ENCODE results near the gene SIRT3. TPM values are rescaled to one million over a fixed set of nuclear protein-coding genes. Genes with fewer than 3 reads are reported as not detected.

SIRT3 gene
- total and polyA plus RNA-seq, 2 experiments from 2014 or later, result 11.2 to 23.4 TPM

- Histone ChIP-seq H3K79me2 (no peaks in the 10 kb centered on the region), H2AFZ (no peak overlapping the region), H3K9me2 (replicated peaks; ENCODE audit: insufficient read depth) (no peaks in the 10 kb centered on the region), H3K9me3 (ENCODE audit: low read depth) (no peaks in the 10 kb centered on the region), H3K36me3 (replicated peaks; ENCODE audit: insufficient read depth, low read depth) (no peaks in the 10 kb centered on the region), H3K27ac (no peak overlapping the region), H4K20me1 (ENCODE audit: insufficient read depth, poor library complexity, severe bottlenecking) (no peaks in the 10 kb centered on the region), H3K4me2 (no peak overlapping the region), H3K27me3 (no peaks in the 10 kb centered on the region), H3K4me3 (no peak overlapping the region), H3K4me1 (ENCODE audit: insufficient read depth) (no peaks in the 10 kb centered on the region)
- no peak for DNase-seq (ENCODE audit: low spot score)
- no peak for TF ChIP-seq EZH2 (IDR thresholded peaks at IDR 0.05; ENCODE audit: borderline replicate concordance)
- TF ChIP-seq, protein P1, sequence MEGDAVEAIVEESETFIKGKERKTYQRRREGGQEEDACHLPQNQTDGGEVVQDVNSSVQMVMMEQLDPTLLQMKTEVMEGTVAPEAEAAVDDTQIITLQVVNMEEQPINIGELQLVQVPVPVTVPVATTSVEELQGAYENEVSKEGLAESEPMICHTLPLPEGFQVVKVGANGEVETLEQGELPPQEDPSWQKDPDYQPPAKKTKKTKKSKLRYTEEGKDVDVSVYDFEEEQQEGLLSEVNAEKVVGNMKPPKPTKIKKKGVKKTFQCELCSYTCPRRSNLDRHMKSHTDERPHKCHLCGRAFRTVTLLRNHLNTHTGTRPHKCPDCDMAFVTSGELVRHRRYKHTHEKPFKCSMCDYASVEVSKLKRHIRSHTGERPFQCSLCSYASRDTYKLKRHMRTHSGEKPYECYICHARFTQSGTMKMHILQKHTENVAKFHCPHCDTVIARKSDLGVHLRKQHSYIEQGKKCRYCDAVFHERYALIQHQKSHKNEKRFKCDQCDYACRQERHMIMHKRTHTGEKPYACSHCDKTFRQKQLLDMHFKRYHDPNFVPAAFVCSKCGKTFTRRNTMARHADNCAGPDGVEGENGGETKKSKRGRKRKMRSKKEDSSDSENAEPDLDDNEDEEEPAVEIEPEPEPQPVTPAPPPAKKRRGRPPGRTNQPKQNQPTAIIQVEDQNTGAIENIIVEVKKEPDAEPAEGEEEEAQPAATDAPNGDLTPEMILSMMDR (IDR thresholded peaks at IDR 0.05; ENCODE audit: poor library complexity), result no peak
- no peak for TF ChIP-seq EZH2phosphoT487 (IDR thresholded peaks at IDR 0.05; ENCODE audit: low read depth, severe bottlenecking, unreplicated experiment)
- WGBS (ENCODE audit: low lambda C conversion rate, missing lambda C conversion rate), result 94% methylated on average over 10 of the region's 10 CpGs
Measured at GRCh38 chr11:251550-251949, 15.4 kb upstream of the SIRT3 start.

GRCh38 chr11:250740-251299 is 14.7 kb upstream of the SIRT3 start:
- peak; percentile 67 for DNase-seq (ENCODE audit: low spot score)
- no peak overlapping the region for H3K27ac ChIP-seq
- H3K4me1 ChIP-seq (ENCODE audit: insufficient read depth), result no peaks in the 10 kb centered on the region
- TF ChIP-seq EZH2phosphoT487 (IDR thresholded peaks at IDR 0.05; ENCODE audit: low read depth, severe bottlenecking, unreplicated experiment), result no peak
- TF ChIP-seq, protein P1 (IDR thresholded peaks at IDR 0.05; ENCODE audit: poor library complexity), result peak; percentile 61
- TF ChIP-seq EZH2 (IDR thresholded peaks at IDR 0.05; ENCODE audit: borderline replicate concordance), result no peak
- 79% methylated on average over 10 of the region's 10 CpGs for WGBS (ENCODE audit: low lambda C conversion rate, missing lambda C conversion rate)
- H3K36me3 ChIP-seq (replicated peaks; ENCODE audit: insufficient read depth, low read depth), result no peaks in the 10 kb centered on the region
- H3K4me3 ChIP-seq, result no peak overlapping the region
- H2AFZ ChIP-seq, result no peak overlapping the region
- no peaks in the 10 kb centered on the region for H3K79me2 ChIP-seq
- no peak overlapping the region for H3K4me2 ChIP-seq
- H3K9me2 ChIP-seq (replicated peaks; ENCODE audit: insufficient read depth), result no peaks in the 10 kb centered on the region
- H3K9me3 ChIP-seq (ENCODE audit: low read depth), result no peaks in the 10 kb centered on the region
- no peaks in the 10 kb centered on the region for H4K20me1 ChIP-seq (ENCODE audit: insufficient read depth, poor library complexity, severe bottlenecking)
- H3K27me3 ChIP-seq, result no peaks in the 10 kb centered on the region

- Histone ChIP-seq H3K4me2 (no peak overlapping the region), H3K36me3 (replicated peaks; ENCODE audit: insufficient read depth, low read depth) (no peaks in the 10 kb centered on the region), H3K9me3 (ENCODE audit: low read depth) (no peaks in the 10 kb centered on the region), H3K79me2 (no peaks in the 10 kb centered on the region), H3K27ac (no peak overlapping the region), H3K27me3 (no peaks in the 10 kb centered on the region), H3K4me3 (no peak overlapping the region), H2AFZ (no peak overlapping the region), H3K9me2 (replicated peaks; ENCODE audit: insufficient read depth) (no peaks in the 10 kb centered on the region), H4K20me1 (ENCODE audit: insufficient read depth, poor library complexity, severe bottlenecking) (no peaks in the 10 kb centered on the region), H3K4me1 (ENCODE audit: insufficient read depth) (no peaks in the 10 kb centered on the region)
- TF ChIP-seq EZH2phosphoT487 (IDR thresholded peaks at IDR 0.05; ENCODE audit: low read depth, severe bottlenecking, unreplicated experiment), result no peak
- TF ChIP-seq, protein P1 (IDR thresholded peaks at IDR 0.05; ENCODE audit: poor library complexity), result no peak
- no peak for TF ChIP-seq EZH2 (IDR thresholded peaks at IDR 0.05; ENCODE audit: borderline replicate concordance)
- no peak for DNase-seq (ENCODE audit: low spot score)
- 85% methylated on average over 5 of the region's 5 CpGs for WGBS (ENCODE audit: low lambda C conversion rate, missing lambda C conversion rate)
Measured at GRCh38 chr11:250274-250673, 14.1 kb upstream of the SIRT3 start.

Data from hepatocyte (in vitro differentiated cells).